H9 (cell line): Measurements from ENCODE around the gene NTRK3. TPM values are rescaled to one million over a fixed set of nuclear protein-coding genes. Genes with fewer than 3 reads are reported as not detected.
A peak's percentile ranks its signal among the peaks of the same experiment; 100 is the strongest.

Source experiments
- DNase-seq: peaks from one replicate; pipeline ENCODE4 v3.0.0-alpha.2; 2017
- H2AFZ ChIP-seq: one replicate; pipeline ENCODE4 v1.6.1; 2013; ENCODE audit warnings: mild to moderate bottlenecking, low read length, control low read depth, moderate library complexity
- H2AK5ac ChIP-seq: 2 replicates; pipeline ENCODE4 v1.6.1; 2013; ENCODE audit warnings: low read length, control low read depth, mixed read lengths; ENCODE audit not compliant: insufficient read length
- H2BK120ac ChIP-seq: one replicate; pipeline ENCODE4 v1.6.1; 2013; ENCODE audit warnings: low read depth, mild to moderate bottlenecking, low read length, control low read depth, inconsistent platforms; ENCODE audit not compliant: poor library complexity, severe bottlenecking
- H2BK12ac ChIP-seq: 2 replicates; pipeline ENCODE4 v1.6.1; 2013; ENCODE audit warnings: low read length, control low read depth, mixed read lengths, low read depth; ENCODE audit not compliant: insufficient read length
- H2BK15ac ChIP-seq: 2 replicates; pipeline ENCODE4 v1.6.1; 2013; ENCODE audit warnings: low read depth, low read length, control low read depth
- H2BK20ac ChIP-seq: one replicate; pipeline ENCODE4 v1.6.1; 2013; ENCODE audit warnings: low read depth, mild to moderate bottlenecking, low read length, control low read depth, inconsistent platforms; ENCODE audit not compliant: poor library complexity, severe bottlenecking
- H2BK5ac ChIP-seq: 2 replicates; pipeline ENCODE4 v1.6.1; 2013; ENCODE audit warnings: low read length, control low read depth, mixed read lengths; ENCODE audit not compliant: insufficient read length
- H3K14ac ChIP-seq: 2 replicates; pipeline ENCODE4 v1.6.1; 2013; ENCODE audit warnings: low read length, control low read depth; ENCODE audit not compliant: insufficient read depth
- H3K18ac ChIP-seq: 2 replicates; pipeline ENCODE4 v1.6.1; 2013; ENCODE audit warnings: low read depth, mild to moderate bottlenecking, mixed read lengths, low read length, control low read depth; ENCODE audit not compliant: insufficient read length
- H3K23ac ChIP-seq: 2 replicates; pipeline ENCODE4 v1.6.1; 2013; ENCODE audit warnings: low read length, control low read depth, mixed read lengths, low read depth; ENCODE audit not compliant: insufficient read length
- H3K23me2 ChIP-seq: 2 replicates; pipeline ENCODE4 v1.6.1; 2013; ENCODE audit warnings: low read depth, mild to moderate bottlenecking, mixed read lengths, low read length, control low read depth; ENCODE audit not compliant: insufficient read length, poor library complexity, severe bottlenecking
- H3K27ac ChIP-seq: 2 replicates; pipeline ENCODE4 v1.5.1; 2013; ENCODE audit warnings: low read length, control low read depth, mixed read lengths, low read depth; ENCODE audit not compliant: insufficient read length
- H3K27me3 ChIP-seq: 2 replicates; pipeline ENCODE4 v1.6.1; 2013; ENCODE audit warnings: low read length, control low read depth, inconsistent platforms; ENCODE audit not compliant: insufficient read depth
- H3K4ac ChIP-seq: 2 replicates; pipeline ENCODE4 v1.6.1; 2013; ENCODE audit warnings: low read depth, mild to moderate bottlenecking, control low read depth, inconsistent platforms, low read length, moderate library complexity
- H3K4me1 ChIP-seq: 2 replicates; pipeline ENCODE4 v1.6.1; 2013; ENCODE audit warnings: low read length, control low read depth, inconsistent platforms; ENCODE audit not compliant: insufficient read depth
- H3K4me2 ChIP-seq: 2 replicates; pipeline ENCODE4 v1.6.1; 2013; ENCODE audit warnings: low read length, control low read depth, mixed read lengths; ENCODE audit not compliant: insufficient read length, insufficient read depth
- H3K56ac ChIP-seq: 2 replicates; pipeline ENCODE4 v1.6.1; 2013; ENCODE audit warnings: low read depth, mild to moderate bottlenecking, mixed read lengths, low read length, control low read depth; ENCODE audit not compliant: insufficient read length
- H3K79me1 ChIP-seq: 2 replicates; pipeline ENCODE4 v1.6.1; 2013; ENCODE audit warnings: low read depth, mild to moderate bottlenecking, moderate library complexity, low read length, control low read depth, inconsistent platforms; ENCODE audit not compliant: insufficient read depth, poor library complexity, severe bottlenecking
- H3K79me2 ChIP-seq: 2 replicates; pipeline ENCODE4 v1.6.1; 2013; ENCODE audit warnings: low read length, control low read depth, inconsistent platforms; ENCODE audit not compliant: insufficient read depth
- H3K9ac ChIP-seq: 2 replicates; pipeline ENCODE4 v1.6.1; 2013; ENCODE audit warnings: low read length, control low read depth, mixed read lengths; ENCODE audit not compliant: insufficient read length; ENCODE audit errors: extremely low read depth
- H3K9me3 ChIP-seq: one replicate; pipeline ENCODE4 v1.6.1; 2013; ENCODE audit warnings: low read depth, low read length, inconsistent platforms; ENCODE audit not compliant: control insufficient read depth
- H3T11ph ChIP-seq: one replicate; pipeline ENCODE4 v1.6.1; 2013; ENCODE audit warnings: mild to moderate bottlenecking, low read length, control low read depth, inconsistent platforms
- H4K20me1 ChIP-seq: one replicate; pipeline ENCODE4 v1.6.1; 2013; ENCODE audit not compliant: control insufficient read depth, insufficient read length, insufficient read depth
- H4K5ac ChIP-seq: 2 replicates; pipeline ENCODE4 v1.6.1; 2013; ENCODE audit warnings: low read depth, mild to moderate bottlenecking, mixed read lengths, low read length, control low read depth; ENCODE audit not compliant: insufficient read length
- H4K8ac ChIP-seq: replicated peaks from 2 replicates; pipeline ENCODE4 v1.6.1; 2013; ENCODE audit warnings: low read length, control low read depth, mixed read lengths, low read depth; ENCODE audit not compliant: insufficient read length
- H4K91ac ChIP-seq: 2 replicates; pipeline ENCODE4 v1.6.1; 2013; ENCODE audit warnings: low read depth, mild to moderate bottlenecking, moderate library complexity, mixed read lengths, low read length, control low read depth; ENCODE audit not compliant: insufficient read length
- H3K27ac Mint-ChIP-seq, 3 experiments: 2 replicates in 2 of 3; 3 replicates in 1 of 3; pipeline ENCODE4 v1.8.0; 2020 to 2021; ENCODE audit warnings: mixed read lengths in 3 of 3, mild to moderate bottlenecking in 1 of 3, moderate library complexity in 1 of 3
- H3K27me3 Mint-ChIP-seq: 2 replicates; pipeline ENCODE4 v1.8.0; 2021; ENCODE audit warnings: low read depth, mild to moderate bottlenecking, moderate library complexity, mixed read lengths
- H3K36me3 Mint-ChIP-seq, 3 experiments: 2 replicates in 2 of 3; 3 replicates in 1 of 3; pipeline ENCODE4 v1.8.0; 2020 to 2021; ENCODE audit warnings: low read depth in 3 of 3, mixed read lengths in 3 of 3; ENCODE audit not compliant: insufficient read depth in 1 of 3
- H3K4me1 Mint-ChIP-seq, 2 experiments: 2 replicates each; pipeline ENCODE4 v1.8.0; 2020; ENCODE audit warnings: mixed read lengths in 2 of 2
- H3K4me3 Mint-ChIP-seq, 2 experiments: 2 replicates in 1 of 2; 3 replicates in 1 of 2; pipeline ENCODE4 v1.8.0; 2020 to 2021; ENCODE audit warnings: mild to moderate bottlenecking in 2 of 2, mixed read lengths in 2 of 2, moderate library complexity in 1 of 2
- H3K9me3 Mint-ChIP-seq, 2 experiments: 2 replicates in 1 of 2; 3 replicates in 1 of 2; pipeline ENCODE4 v1.8.0; 2020; ENCODE audit warnings: mild to moderate bottlenecking in 2 of 2, mixed read lengths in 2 of 2, moderate library complexity in 1 of 2
- WGBS: extraction: QIAGEN DNeasy Blood & Tissue Kit; methylation state at CpG from one replicate; pipeline ENCODE4 v1.1.7; 2013; ENCODE audit warnings: missing lambda C conversion rate, low lambda C conversion rate, mixed read lengths; ENCODE audit not compliant: insufficient read length; ENCODE audit errors: extremely low coverage; 5-methylcytosine and 5-hydroxymethylcytosine counted together
- total RNA-seq: library from RNA; stranded (reverse); gene quantifications from 2 replicates; pipeline ENCODE4 v1.2.1, GENCODE V29; 2021
- TF ChIP-seq, protein P1 (sequence below): fragments of 200-600 bp; sonication (generic); conservative IDR thresholded peaks from 3 replicates; pipeline ENCODE4 v1.8.0; 2021; ENCODE audit warnings: antibody characterized with exemption, mild to moderate bottlenecking

The NTRK3 gene
- total RNA-seq, 1 experiment from 2014 or later, result 2.5 TPM

GRCh38 chr15:87896936-87897335 lies 359.6 kb downstream of the NTRK3 start:
- no peak overlapping the region for H3K23ac ChIP-seq
- no peak overlapping the region for H2BK12ac ChIP-seq
- no CpG with 5 or more reads among the region's 4 CpGs for WGBS
- no peaks in the 10 kb centered on the region for H3K79me1 ChIP-seq
- no peaks in the 10 kb centered on the region for H3K79me2 ChIP-seq
- no peak overlapping the region for H3K27ac ChIP-seq
- H2AFZ ChIP-seq, result no peak overlapping the region
- H3K56ac ChIP-seq, result no peak overlapping the region
- H3K4me3 Mint-ChIP-seq, result no peak overlapping the region
- peaks cover 3% of the 10 kb centered on the region for H3K27me3 Mint-ChIP-seq
- TF ChIP-seq, protein P1, sequence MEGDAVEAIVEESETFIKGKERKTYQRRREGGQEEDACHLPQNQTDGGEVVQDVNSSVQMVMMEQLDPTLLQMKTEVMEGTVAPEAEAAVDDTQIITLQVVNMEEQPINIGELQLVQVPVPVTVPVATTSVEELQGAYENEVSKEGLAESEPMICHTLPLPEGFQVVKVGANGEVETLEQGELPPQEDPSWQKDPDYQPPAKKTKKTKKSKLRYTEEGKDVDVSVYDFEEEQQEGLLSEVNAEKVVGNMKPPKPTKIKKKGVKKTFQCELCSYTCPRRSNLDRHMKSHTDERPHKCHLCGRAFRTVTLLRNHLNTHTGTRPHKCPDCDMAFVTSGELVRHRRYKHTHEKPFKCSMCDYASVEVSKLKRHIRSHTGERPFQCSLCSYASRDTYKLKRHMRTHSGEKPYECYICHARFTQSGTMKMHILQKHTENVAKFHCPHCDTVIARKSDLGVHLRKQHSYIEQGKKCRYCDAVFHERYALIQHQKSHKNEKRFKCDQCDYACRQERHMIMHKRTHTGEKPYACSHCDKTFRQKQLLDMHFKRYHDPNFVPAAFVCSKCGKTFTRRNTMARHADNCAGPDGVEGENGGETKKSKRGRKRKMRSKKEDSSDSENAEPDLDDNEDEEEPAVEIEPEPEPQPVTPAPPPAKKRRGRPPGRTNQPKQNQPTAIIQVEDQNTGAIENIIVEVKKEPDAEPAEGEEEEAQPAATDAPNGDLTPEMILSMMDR, result no peak
- no peak overlapping the region for H2BK5ac ChIP-seq
- H3K4me1 ChIP-seq, result no peaks in the 10 kb centered on the region
- no peak overlapping the region for H2BK15ac ChIP-seq
- H3K36me3 Mint-ChIP-seq, result no peaks in the 10 kb centered on the region
- DNase-seq, result no peak
- no peak overlapping the region for H2BK20ac ChIP-seq
- H3T11ph ChIP-seq, result no peak overlapping the region
- H4K5ac ChIP-seq, result no peak overlapping the region
- H3K9me3 ChIP-seq, result no peaks in the 10 kb centered on the region
- H3K4me2 ChIP-seq, result no peak overlapping the region
- no peak overlapping the region for H2AK5ac ChIP-seq
- H3K9ac ChIP-seq, result no peak overlapping the region
- H3K27me3 ChIP-seq, result no peaks in the 10 kb centered on the region
- H3K27ac Mint-ChIP-seq, result peak overlapping the region in 1 of 3 experiments; percentile 26; a peak in 2 of 7 replicates
- no peak overlapping the region for H2BK120ac ChIP-seq
- no peak overlapping the region for H4K91ac ChIP-seq
- no peak overlapping the region for H3K4ac ChIP-seq
- no peak overlapping the region for H4K8ac ChIP-seq
- H4K20me1 ChIP-seq, result no peaks in the 10 kb centered on the region
- H3K9me3 Mint-ChIP-seq, result no peaks in the 10 kb centered on the region
- H3K23me2 ChIP-seq, result no peaks in the 10 kb centered on the region
- no peak overlapping the region for H3K14ac ChIP-seq
- H3K4me1 Mint-ChIP-seq, result peaks cover 7 to 8% of the 10 kb centered on the region in 2 experiments; a peak in 1 of 4 replicates
- no peak overlapping the region for H3K18ac ChIP-seq
